HepG2 (cell line): Measurements from ENCODE around the gene HOMEZ. TPM values are rescaled to one million over a fixed set of nuclear protein-coding genes. Genes with fewer than 3 reads are reported as not detected.

ENCODE experiments used
- ATAC-seq: fragments of 200-7000 bp; cut with Tn5 transposase; 3 replicates; pipeline ENCODE4 v1.9.1; 2020; ENCODE audit warnings: mild to moderate bottlenecking, moderate library complexity
- BruUV-seq: library from RNA; stranded (reverse); fragments of 400-500 nt; replicated peaks from 2 replicates; lab custom pipeline; 2021; lab: Mats Ljungman, UMichigan
- CTCF ChIA-PET: fragments of 300-600 bp; formaldehyde crosslinking; extraction: SDS; loops from one replicate; lab custom pipeline; 2021; ENCODE audit warnings: low total read pairs, inconsistent platforms, low intra/inter-chr PET ratio; lab: Yijun Ruan, JAX
- POLR2A ChIA-PET: fragments of 350-600 bp; sonication (Branson Sonifier 250); formaldehyde crosslinking; loops from one replicate; lab custom pipeline; 2020; ENCODE audit warnings: antibody characterized with exemption, inconsistent platforms; lab: Yijun Ruan, JAX
- DNase-seq: peaks from one replicate; pipeline ENCODE4 v3.0.0-alpha.2; 2015; ENCODE audit warnings: low spot score
- FAIRE-seq: peaks from 3 replicates; lab custom pipeline; 2011; peaks lifted over from hg19 to GRCh38; lab: Jason Lieb, UNC
- H2AFZ ChIP-seq: one replicate; pipeline ENCODE4 v1.6.1; 2011; ENCODE audit warnings: low read length, inconsistent platforms
- H3K27ac ChIP-seq: fragments of 300-600 bp; 3 replicates; pipeline ENCODE4 v1.8.0; 2011; ENCODE audit warnings: mixed run types, mild to moderate bottlenecking, mixed read lengths, low read length, inconsistent platforms; ENCODE audit not compliant: insufficient read depth; ENCODE audit errors: extremely low read length
- H3K27me3 ChIP-seq, 2 experiments: fragments of 200-600 bp in 1 of 2; 2 replicates in 1 of 2; 3 replicates in 1 of 2; pipeline versions ENCODE4 v1.6.0 to v1.8.0; 2011; ENCODE audit warnings: low read length in 2 of 2, mild to moderate bottlenecking in 2 of 2, moderate library complexity in 2 of 2, inconsistent platforms in 1 of 2; ENCODE audit not compliant: insufficient read depth in 2 of 2, control insufficient read depth in 1 of 2
- H3K36me3 ChIP-seq, 2 experiments: fragments of 200-600 bp in 1 of 2; replicated peaks in 1 of 2; 2 replicates in 1 of 2; 3 replicates in 1 of 2; pipeline versions ENCODE4 v1.5.1 to v1.8.0; 2011; ENCODE audit warnings: low read length in 2 of 2, inconsistent platforms in 1 of 2; ENCODE audit not compliant: insufficient read depth in 2 of 2, control insufficient read depth in 1 of 2
- H3K4me1 ChIP-seq: 2 replicates; pipeline ENCODE4 v1.5.1; 2012; ENCODE audit warnings: low read length, inconsistent platforms; ENCODE audit not compliant: insufficient read depth
- H3K4me2 ChIP-seq: 2 replicates; pipeline ENCODE4 v1.6.0; 2011; ENCODE audit warnings: low read depth, low read length, inconsistent platforms
- H3K4me3 ChIP-seq, 3 experiments: fragments of 200-600 bp in 1 of 3; sonication (generic), shearing (Covaris generic) in 1 of 3; replicated peaks in 1 of 3; 2 replicates each; pipeline ENCODE4 v1.5.1; 2011 to 2016; ENCODE audit warnings: low read length in 3 of 3, inconsistent platforms in 2 of 3, low read depth in 2 of 3, mild to moderate bottlenecking in 2 of 3, control low read depth in 1 of 3, mixed read lengths in 1 of 3; ENCODE audit not compliant: insufficient read depth in 1 of 3
- H3K79me2 ChIP-seq: one replicate; pipeline ENCODE4 v1.6.1; 2011; ENCODE audit warnings: low read length, inconsistent platforms; ENCODE audit not compliant: insufficient read depth
- H3K9ac ChIP-seq: 2 replicates; pipeline ENCODE4 v1.6.0; 2011; ENCODE audit warnings: mild to moderate bottlenecking, low read depth, low read length, inconsistent platforms; ENCODE audit not compliant: insufficient read depth
- H3K9me3 ChIP-seq: 2 replicates; pipeline ENCODE4 v1.5.1; 2012; ENCODE audit warnings: mild to moderate bottlenecking, low read length
- H4K20me1 ChIP-seq: 2 replicates; pipeline ENCODE4 v1.6.0; 2011; ENCODE audit warnings: inconsistent platforms, mild to moderate bottlenecking, low read length, moderate library complexity; ENCODE audit not compliant: insufficient read depth
- ARHGAP35 ChIP-seq: sonication (generic); formaldehyde crosslinking; IDR thresholded peaks from 2 replicates; pipeline ENCODE4 v1.9.0; 2022; ENCODE audit warnings: mild to moderate bottlenecking, inconsistent platforms, moderate library complexity, missing genetic modification reagents, borderline replicate concordance
- ARNT2 ChIP-seq: sonication (generic); formaldehyde crosslinking; IDR thresholded peaks from 2 replicates; pipeline ENCODE4 v1.8.0; 2022; ENCODE audit warnings: mild to moderate bottlenecking, low read depth, missing genetic modification reagents, moderate library complexity
- CREB1 ChIP-seq, 2 experiments: fragments of 450-650 bp in 1 of 2; IDR thresholded peaks; 2 replicates each; pipeline ENCODE4 v1.6.1; 2016 to 2017; ENCODE audit warnings: control low read depth in 1 of 2, mild to moderate bottlenecking in 1 of 2, missing compliant biosample characterization in 1 of 2, missing genetic modification characterization in 1 of 2
- ESRRA ChIP-seq: sonication (generic); formaldehyde crosslinking; IDR thresholded peaks from 2 replicates; pipeline ENCODE4 v1.5.1; 2020; ENCODE audit warnings: mild to moderate bottlenecking, low read depth, missing genetic modification reagents
- GABPA ChIP-seq, 2 experiments: IDR thresholded peaks; 2 replicates each; pipeline ENCODE4 v1.6.1; 2011 to 2016; ENCODE audit warnings: low read depth in 2 of 2, low read length in 1 of 2, missing biosample characterization in 1 of 2, missing genetic modification characterization in 1 of 2
- MAFK ChIP-seq, 2 experiments: IDR thresholded peaks in 1 of 2; conservative IDR thresholded peaks in 1 of 2; 2 replicates each; pipeline ENCODE4 v1.6.1; 2011; ENCODE audit warnings: improper control_type of control experiment in 2 of 2, low read length in 2 of 2
- YEATS4 ChIP-seq: sonication (generic); formaldehyde crosslinking; IDR thresholded peaks from 2 replicates; pipeline ENCODE4 v1.4.0; 2020; ENCODE audit warnings: missing genetic modification reagents, borderline replicate concordance
- ZNF343 ChIP-seq: sonication (generic); formaldehyde crosslinking; IDR thresholded peaks from 2 replicates; pipeline ENCODE4 v1.4.0; 2020; ENCODE audit warnings: mild to moderate bottlenecking, missing genetic modification reagents
- ZNF441 ChIP-seq: sonication (generic); formaldehyde crosslinking; IDR thresholded peaks from 2 replicates; pipeline ENCODE4 v1.7.0; 2021; ENCODE audit warnings: missing genetic modification reagents, borderline replicate concordance
- ZNF446 ChIP-seq: sonication (generic); formaldehyde crosslinking; IDR thresholded peaks from 2 replicates; pipeline ENCODE4 v1.5.0; 2020; ENCODE audit warnings: mild to moderate bottlenecking, missing genetic modification reagents
- ZNF709 ChIP-seq: sonication (generic); formaldehyde crosslinking; IDR thresholded peaks from 2 replicates; pipeline ENCODE4 v1.5.0; 2020; ENCODE audit warnings: mild to moderate bottlenecking, missing genetic modification reagents
- ZNF746 ChIP-seq: sonication (generic); formaldehyde crosslinking; IDR thresholded peaks from 2 replicates; pipeline ENCODE4 v1.8.0; 2022; ENCODE audit warnings: mild to moderate bottlenecking, missing genetic modification reagents
- ZNF75D ChIP-seq: sonication (generic); formaldehyde crosslinking; IDR thresholded peaks from 2 replicates; pipeline ENCODE4 v1.8.1; 2023; ENCODE audit warnings: missing genetic modification reagents, mild to moderate bottlenecking, borderline replicate concordance
- ZNF761 ChIP-seq: sonication (generic); formaldehyde crosslinking; conservative IDR thresholded peaks from 2 replicates; pipeline ENCODE4 v1.4.0; 2020; ENCODE audit warnings: mild to moderate bottlenecking, missing genetic modification reagents
- WGBS: methylation state at CpG from one replicate; pipeline ENCODE4 v1.1.6; 2017; ENCODE audit warnings: low lambda C conversion rate; 5-methylcytosine and 5-hydroxymethylcytosine counted together
- in situ Hi-C: cut with HindIII; loops from 2 replicates; pipeline ENCODE4 v1.10.0; 2017; ENCODE audit warnings: low pct_unique_long_range_greater_than_20kb; ENCODE audit not compliant: extremely low pct_ligation_motif_present
- intact Hi-C: fragments of 100-400 bp; cut with micrococcal nuclease; formaldehyde crosslinking; loops from one replicate; pipeline ENCODE4 v1.10.0; 2022; ENCODE audit not compliant: unreplicated experiment
- polyA plus RNA-seq, 8 experiments: library from polyadenylated mRNA; depleted of rRNA in 3 of 8; stranded (reverse) in 7 of 8; unstranded in 1 of 8; fragments of >200 nt; fragmentation: Illumina TruSeq in 4 of 8; extraction: Trizol in 4 of 8; gene quantifications; 2 replicates each; pipeline versions ENCODE4 v1.2.1 to v1.2.3, GENCODE V29; 2011 to 2016; ENCODE audit warnings: low read depth in 4 of 8, missing spikeins in 1 of 8, mixed read lengths in 1 of 8; ENCODE audit not compliant: insufficient read depth in 1 of 8
- total RNA-seq, 5 experiments: library from RNA; depleted of rRNA; stranded (reverse); fragments of >200 nt; fragmentation: Illumina TruSeq; extraction: Trizol; gene quantifications; 2 replicates each; pipeline ENCODE4 v1.2.3, GENCODE V29; 2016; ENCODE audit warnings: low read depth in 1 of 5
- TF ChIP-seq, protein P1 (sequence below): sonication (generic); formaldehyde crosslinking; IDR thresholded peaks from 2 replicates; pipeline ENCODE4 v1.5.1; 2020; ENCODE audit warnings: missing genetic modification reagents, mild to moderate bottlenecking, borderline replicate concordance
- TF ChIP-seq, protein P2 (sequence below): sonication (generic); formaldehyde crosslinking; conservative IDR thresholded peaks from 2 replicates; pipeline ENCODE4 v1.4.0; 2020; ENCODE audit warnings: missing genetic modification reagents
- TF ChIP-seq, protein P3 (sequence below): sonication (generic); formaldehyde crosslinking; IDR thresholded peaks from 2 replicates; pipeline ENCODE4 v1.4.0; 2020; ENCODE audit warnings: low read depth, mild to moderate bottlenecking, missing genetic modification reagents
- TF ChIP-seq, protein P4 (sequence below): sonication (generic); formaldehyde crosslinking; IDR thresholded peaks from 2 replicates; pipeline ENCODE4 v1.8.1; 2023; ENCODE audit warnings: missing genetic modification reagents, inconsistent platforms, borderline replicate concordance
- TF ChIP-seq, protein P5 (sequence below): sonication (generic); formaldehyde crosslinking; IDR thresholded peaks from 2 replicates; pipeline ENCODE4 v1.8.0; 2022; ENCODE audit warnings: missing genetic modification reagents, mild to moderate bottlenecking, inconsistent platforms, borderline replicate concordance

Gene HOMEZ
- total and polyA plus RNA-seq, 2 of the 13 experiments (the other 11 are each of a cell fraction or from before 2014, with no cell fraction given): 14.5 to 31.8 TPM

DNA sequence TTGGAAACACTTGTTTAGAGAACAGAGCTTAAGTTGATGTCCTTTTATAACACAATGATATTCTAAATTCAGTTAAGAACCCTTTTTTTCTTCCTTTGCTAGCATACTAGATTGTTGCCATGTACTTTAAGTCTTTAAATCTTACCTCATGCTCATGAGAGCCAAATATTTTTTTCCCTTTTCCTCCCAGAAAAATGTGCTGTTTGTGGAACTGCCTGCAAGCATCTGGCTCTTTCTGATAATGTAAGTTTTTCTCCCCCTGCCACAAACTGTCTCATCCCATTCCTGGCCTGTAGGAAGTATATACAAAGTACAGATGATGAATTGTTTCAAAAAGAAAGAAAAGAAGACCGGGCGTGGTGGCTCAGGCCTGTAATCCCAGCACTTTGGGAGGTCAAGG, 42.9 kb downstream of the HOMEZ start:
- H3K4me3 ChIP-seq: no peak overlapping the region
- FAIRE-seq (no peak), ATAC-seq (no peak), DNase-seq (no peak)
- H3K79me2 ChIP-seq: no peaks in the 10 kb centered on the region
- H2AFZ ChIP-seq: no peak overlapping the region
- no peaks in the 10 kb centered on the region for H4K20me1 ChIP-seq
- CTCF ChIA-PET: no interaction called here
- TF ChIP-seq ZNF75D (CRISPR knock-in tag) (no peak), ZNF709 (CRISPR knock-in tag) (no peak), ZNF446 (CRISPR knock-in tag) (no peak), ESRRA (CRISPR knock-in tag) (no peak), ZNF761 (CRISPR knock-in tag) (no peak), CREB1 (IDR thresholded peaks at IDR 0.05) (no peak), CREB1 (CRISPR knock-in tag; IDR thresholded peaks at IDR 0.05) (no peak), YEATS4 (CRISPR knock-in tag) (no peak), ARNT2 (no peak), ARHGAP35 (CRISPR knock-in tag) (no peak), ZNF343 (no peak), GABPA (IDR thresholded peaks at IDR 0.05; ENCODE audit: low read depth, low read length) (no peak), GABPA (CRISPR knock-in tag; IDR thresholded peaks at IDR 0.05; ENCODE audit: low read depth) (no peak), ZNF746 (no peak), MAFK (conservative IDR thresholded peaks at IDR 0.05 in 1 of 2, IDR thresholded peaks at IDR 0.05 in 1 of 2; ENCODE audit: low read length in 2 of 2) (no peak), ZNF441 (no peak)
- TF ChIP-seq, protein P1, sequence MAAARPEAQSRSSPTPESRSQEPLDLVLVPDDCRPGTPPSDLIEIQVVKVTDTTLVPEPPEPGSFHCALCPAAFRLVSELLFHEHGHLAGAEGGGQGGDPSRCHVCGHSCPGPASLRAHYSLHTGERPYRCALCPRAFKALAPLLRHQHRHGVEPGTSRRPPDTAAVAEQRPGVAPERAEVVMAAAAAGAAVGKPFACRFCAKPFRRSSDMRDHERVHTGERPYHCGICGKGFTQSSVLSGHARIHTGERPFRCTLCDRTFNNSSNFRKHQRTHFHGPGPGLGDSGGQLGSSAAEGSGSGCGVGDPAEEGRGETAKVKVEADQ (CRISPR knock-in tag): no peak
- TF ChIP-seq, protein P2, sequence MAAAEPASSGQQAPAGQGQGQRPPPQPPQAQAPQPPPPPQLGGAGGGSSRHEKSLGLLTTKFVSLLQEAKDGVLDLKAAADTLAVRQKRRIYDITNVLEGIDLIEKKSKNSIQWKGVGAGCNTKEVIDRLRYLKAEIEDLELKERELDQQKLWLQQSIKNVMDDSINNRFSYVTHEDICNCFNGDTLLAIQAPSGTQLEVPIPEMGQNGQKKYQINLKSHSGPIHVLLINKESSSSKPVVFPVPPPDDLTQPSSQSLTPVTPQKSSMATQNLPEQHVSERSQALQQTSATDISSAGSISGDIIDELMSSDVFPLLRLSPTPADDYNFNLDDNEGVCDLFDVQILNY (CRISPR knock-in tag): no peak
- TF ChIP-seq, protein P3, sequence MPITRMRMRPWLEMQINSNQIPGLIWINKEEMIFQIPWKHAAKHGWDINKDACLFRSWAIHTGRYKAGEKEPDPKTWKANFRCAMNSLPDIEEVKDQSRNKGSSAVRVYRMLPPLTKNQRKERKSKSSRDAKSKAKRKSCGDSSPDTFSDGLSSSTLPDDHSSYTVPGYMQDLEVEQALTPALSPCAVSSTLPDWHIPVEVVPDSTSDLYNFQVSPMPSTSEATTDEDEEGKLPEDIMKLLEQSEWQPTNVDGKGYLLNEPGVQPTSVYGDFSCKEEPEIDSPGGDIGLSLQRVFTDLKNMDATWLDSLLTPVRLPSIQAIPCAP (CRISPR knock-in tag): no peak
- TF ChIP-seq, protein P4, sequence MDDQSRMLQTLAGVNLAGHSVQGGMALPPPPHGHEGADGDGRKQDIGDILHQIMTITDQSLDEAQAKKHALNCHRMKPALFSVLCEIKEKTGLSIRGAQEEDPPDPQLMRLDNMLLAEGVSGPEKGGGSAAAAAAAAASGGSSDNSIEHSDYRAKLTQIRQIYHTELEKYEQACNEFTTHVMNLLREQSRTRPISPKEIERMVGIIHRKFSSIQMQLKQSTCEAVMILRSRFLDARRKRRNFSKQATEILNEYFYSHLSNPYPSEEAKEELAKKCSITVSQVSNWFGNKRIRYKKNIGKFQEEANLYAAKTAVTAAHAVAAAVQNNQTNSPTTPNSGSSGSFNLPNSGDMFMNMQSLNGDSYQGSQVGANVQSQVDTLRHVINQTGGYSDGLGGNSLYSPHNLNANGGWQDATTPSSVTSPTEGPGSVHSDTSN: no peak
- TF ChIP-seq, protein P5, sequence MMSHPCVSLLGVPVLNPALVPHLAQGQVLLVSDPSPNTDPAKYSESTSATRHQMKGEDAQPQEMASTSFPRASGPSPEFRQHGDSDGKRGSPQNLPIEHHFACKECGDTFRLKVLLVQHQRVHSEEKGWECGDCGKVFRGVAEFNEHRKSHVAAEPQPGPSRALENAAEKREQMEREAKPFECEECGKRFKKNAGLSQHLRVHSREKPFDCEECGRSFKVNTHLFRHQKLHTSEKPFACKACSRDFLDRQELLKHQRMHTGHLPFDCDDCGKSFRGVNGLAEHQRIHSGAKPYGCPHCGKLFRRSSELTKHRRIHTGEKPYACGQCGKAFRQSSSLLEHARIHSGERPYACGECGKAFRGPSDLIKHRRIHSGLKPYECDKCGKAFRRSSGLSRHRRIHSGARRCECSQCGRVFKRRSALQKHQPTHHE: no peak
- BruUV-seq: no TSS peak
- no peak overlapping the region for H3K27ac ChIP-seq
- H3K9ac ChIP-seq: no peak overlapping the region
- POLR2A ChIA-PET: no interaction called here
- peaks cover 22% of the 10 kb centered on the region for H3K4me1 ChIP-seq
- intact Hi-C loops (no loop called here), in situ Hi-C loops (no loop called here)
- no peaks in the 10 kb centered on the region; a peak in 1 of 5 replicates for H3K27me3 ChIP-seq
- 29% methylated on average over 2 of the region's 2 CpGs for WGBS
- H3K9me3 ChIP-seq: no peaks in the 10 kb centered on the region
- H3K36me3 ChIP-seq: no peaks in the 10 kb centered on the region
- no peak overlapping the region for H3K4me2 ChIP-seq
